ENCODE measurements around the gene AQP2. TPM values are rescaled to one million over a fixed set of nuclear protein-coding genes. Genes with fewer than 3 reads are reported as not detected.

AQP2 gene
- total and polyA plus RNA-seq, 2 of the 13 experiments (the other 11 are each of a cell fraction or from before 2014, with no cell fraction given), result not detected

GRCh38 chr12:49967042-49967776, 16.7 kb downstream of the AQP2 start (continued):
- no peak for TF ChIP-seq ZNF318 (CRISPR knock-in tag; IDR thresholded peaks at IDR 0.05)
- no peak for TF ChIP-seq STAT6 (CRISPR knock-in tag; IDR thresholded peaks at IDR 0.05; ENCODE audit: borderline replicate concordance)
- no peak for TF ChIP-seq ZFYVE20 (CRISPR knock-in tag; IDR thresholded peaks at IDR 0.05; ENCODE audit: borderline replicate concordance, low read depth)
- no peak for TF ChIP-seq ZNF773 (CRISPR knock-in tag; IDR thresholded peaks at IDR 0.05; ENCODE audit: borderline replicate concordance)
- no peak for TF ChIP-seq ZNF33B (CRISPR knock-in tag; IDR thresholded peaks at IDR 0.05)
- TF ChIP-seq, protein P1, sequence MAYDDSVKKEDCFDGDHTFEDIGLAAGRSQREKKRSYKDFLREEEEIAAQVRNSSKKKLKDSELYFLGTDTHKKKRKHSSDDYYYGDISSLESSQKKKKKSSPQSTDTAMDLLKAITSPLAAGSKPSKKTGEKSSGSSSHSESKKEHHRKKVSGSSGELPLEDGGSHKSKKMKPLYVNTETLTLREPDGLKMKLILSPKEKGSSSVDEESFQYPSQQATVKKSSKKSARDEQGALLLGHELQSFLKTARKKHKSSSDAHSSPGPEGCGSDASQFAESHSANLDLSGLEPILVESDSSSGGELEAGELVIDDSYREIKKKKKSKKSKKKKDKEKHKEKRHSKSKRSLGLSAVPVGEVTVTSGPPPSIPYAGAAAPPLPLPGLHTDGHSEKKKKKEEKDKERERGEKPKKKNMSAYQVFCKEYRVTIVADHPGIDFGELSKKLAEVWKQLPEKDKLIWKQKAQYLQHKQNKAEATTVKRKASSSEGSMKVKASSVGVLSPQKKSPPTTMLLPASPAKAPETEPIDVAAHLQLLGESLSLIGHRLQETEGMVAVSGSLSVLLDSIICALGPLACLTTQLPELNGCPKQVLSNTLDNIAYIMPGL (CRISPR knock-in tag; IDR thresholded peaks at IDR 0.05; ENCODE audit: borderline replicate concordance in 1 of 2, low read depth in 1 of 2), result peak; percentile 77 to 96
- TF ChIP-seq RCOR2 (CRISPR knock-in tag; IDR thresholded peaks at IDR 0.05), result no peak
- no peak for TF ChIP-seq REL (CRISPR knock-in tag; conservative IDR thresholded peaks at IDR 0.05)
- no peak; the same call in 1 of the 2 replicates for TF ChIP-seq PPARG (CRISPR knock-in tag; conservative IDR thresholded peaks at IDR 0.05)
- TF ChIP-seq ZNF7 (CRISPR knock-in tag; IDR thresholded peaks at IDR 0.05), result no peak
- no peak for TF ChIP-seq ZNF615 (CRISPR knock-in tag; IDR thresholded peaks at IDR 0.05; ENCODE audit: borderline replicate concordance)
- TF ChIP-seq KMT2A (CRISPR knock-in tag; IDR thresholded peaks at IDR 0.05), result no peak
- peak; percentile 49; the same call in 1 of the 2 replicates for TF ChIP-seq SALL2 (CRISPR knock-in tag; IDR thresholded peaks at IDR 0.05)
- TF ChIP-seq GZF1 (CRISPR knock-in tag; IDR thresholded peaks at IDR 0.05), result no peak
- TF ChIP-seq EEA1 (CRISPR knock-in tag; IDR thresholded peaks at IDR 0.05; ENCODE audit: borderline replicate concordance), result no peak
- TF ChIP-seq ZNF549 (CRISPR knock-in tag; IDR thresholded peaks at IDR 0.05), result no peak
- no peak for TF ChIP-seq ZNF558 (CRISPR knock-in tag; IDR thresholded peaks at IDR 0.05; ENCODE audit: borderline replicate concordance)

Data from HepG2 (cell line).